Measurements from ENCODE around the gene SNAPC1.

Gene SNAPC1

GRCh38 chr14:61822458-61822857 lies 60.2 kb downstream of the SNAPC1 start:
- DNase-seq (ENCODE audit: insufficient read length) (no peak), FAIRE-seq (no peak)

GRCh38 chr14:61832783-61833182 lies 70.6 kb downstream of the SNAPC1 start:
- FAIRE-seq, result no peak
- no peak for TF ChIP-seq TAF1 (IDR thresholded peaks at IDR 0.05; ENCODE audit: borderline replicate concordance, low read depth, low read length)
- no peak for TF ChIP-seq POLR2AphosphoS5 (IDR thresholded peaks at IDR 0.05; ENCODE audit: low read depth, low read length)
- TF ChIP-seq POLR2A (IDR thresholded peaks at IDR 0.05; ENCODE audit: low read depth, low read length), result no peak

More at GRCh38 chr14:61822458-61822857, 60.2 kb downstream of the SNAPC1 start:
- TF ChIP-seq POLR2AphosphoS5 (IDR thresholded peaks at IDR 0.05; ENCODE audit: low read depth, low read length) (no peak), TAF1 (IDR thresholded peaks at IDR 0.05; ENCODE audit: borderline replicate concordance, low read depth, low read length) (no peak), POLR2A (IDR thresholded peaks at IDR 0.05; ENCODE audit: low read depth, low read length) (no peak)

GRCh38 chr14:61836184-61836583 lies 74.0 kb downstream of the SNAPC1 start:
- FAIRE-seq (no peak), DNase-seq (ENCODE audit: insufficient read length) (no peak)
- TF ChIP-seq TAF1 (IDR thresholded peaks at IDR 0.05; ENCODE audit: borderline replicate concordance, low read depth, low read length) (no peak), POLR2AphosphoS5 (IDR thresholded peaks at IDR 0.05; ENCODE audit: low read depth, low read length) (no peak), POLR2A (IDR thresholded peaks at IDR 0.05; ENCODE audit: low read depth, low read length) (no peak)

More at GRCh38 chr14:61832783-61833182, 70.6 kb downstream of the SNAPC1 start:
- no peak for DNase-seq (ENCODE audit: insufficient read length)

- DNase-seq (ENCODE audit: insufficient read length), result no peak
- FAIRE-seq, result no peak
- no peak for TF ChIP-seq POLR2A (IDR thresholded peaks at IDR 0.05; ENCODE audit: low read depth, low read length)
- TF ChIP-seq TAF1 (IDR thresholded peaks at IDR 0.05; ENCODE audit: borderline replicate concordance, low read depth, low read length), result no peak
- no peak for TF ChIP-seq POLR2AphosphoS5 (IDR thresholded peaks at IDR 0.05; ENCODE audit: low read depth, low read length)
These were observed 74.6 kb downstream of the SNAPC1 start for GRCh38 chr14:61836807-61837206.

GRCh38 chr14:61837336-61838229 lies 75.4 kb downstream of the SNAPC1 start:
- no peak for TF ChIP-seq POLR2AphosphoS5 (IDR thresholded peaks at IDR 0.05; ENCODE audit: low read depth, low read length)
- no peak for TF ChIP-seq TAF1 (IDR thresholded peaks at IDR 0.05; ENCODE audit: borderline replicate concordance, low read depth, low read length)
- FAIRE-seq, result peak; percentile 95

GRCh38 chr14:61838661-61839245 lies 76.5 kb downstream of the SNAPC1 start:
- FAIRE-seq, result no peak
- TF ChIP-seq POLR2AphosphoS5 (IDR thresholded peaks at IDR 0.05; ENCODE audit: low read depth, low read length) (no peak), TAF1 (IDR thresholded peaks at IDR 0.05; ENCODE audit: borderline replicate concordance, low read depth, low read length) (no peak), POLR2A (IDR thresholded peaks at IDR 0.05; ENCODE audit: low read depth, low read length) (no peak)
- no peak for DNase-seq (ENCODE audit: insufficient read length)

More at GRCh38 chr14:61837336-61838229, 75.4 kb downstream of the SNAPC1 start:
- no peak for DNase-seq (ENCODE audit: insufficient read length)

GRCh38 chr14:61839507-61839906 lies 77.3 kb downstream of the SNAPC1 start:
- FAIRE-seq (no peak), DNase-seq (ENCODE audit: insufficient read length) (no peak)
- no peak for TF ChIP-seq POLR2AphosphoS5 (IDR thresholded peaks at IDR 0.05; ENCODE audit: low read depth, low read length)
- no peak for TF ChIP-seq POLR2A (IDR thresholded peaks at IDR 0.05; ENCODE audit: low read depth, low read length)
- TF ChIP-seq TAF1 (IDR thresholded peaks at IDR 0.05; ENCODE audit: borderline replicate concordance, low read depth, low read length), result no peak

GRCh38 chr14:61841145-61841544 lies 78.9 kb downstream of the SNAPC1 start:
- TF ChIP-seq TAF1 (IDR thresholded peaks at IDR 0.05; ENCODE audit: borderline replicate concordance, low read depth, low read length) (no peak), POLR2AphosphoS5 (IDR thresholded peaks at IDR 0.05; ENCODE audit: low read depth, low read length) (no peak), POLR2A (IDR thresholded peaks at IDR 0.05; ENCODE audit: low read depth, low read length) (no peak)
- DNase-seq (ENCODE audit: insufficient read length) (no peak), FAIRE-seq (no peak)
